DND-41 (cell line): ENCODE results near the gene TMEM161B.

Experiments
- CTCF ChIP-seq: IDR thresholded peaks from 2 replicates; pipeline ENCODE4 v1.5.1; 2012; ENCODE audit warnings: borderline replicate concordance, low read length, moderate library complexity, mild to moderate bottlenecking; ENCODE audit not compliant: poor library complexity, severe bottlenecking; ENCODE audit errors: extremely low read depth
- EZH2 ChIP-seq: IDR thresholded peaks from 3 replicates; pipeline ENCODE4 v1.6.1; 2012; ENCODE audit warnings: borderline replicate concordance, low read depth, mild to moderate bottlenecking, moderate library complexity, low read length, inconsistent platforms; ENCODE audit not compliant: severe bottlenecking

GRCh38 chr5:88172847-88173758, 95.5 kb downstream of the TMEM161B start:
- TF ChIP-seq CTCF, result no peak
- no peak for TF ChIP-seq EZH2
